Measurements from ENCODE around the gene BCAS3. TPM values are rescaled to one million over a fixed set of nuclear protein-coding genes. Genes with fewer than 3 reads are reported as not detected.

The BCAS3 gene
- total RNA-seq, 4 donors from 2014 or later: 18.2 to 60.6 (median 23.4) TPM

DNA sequence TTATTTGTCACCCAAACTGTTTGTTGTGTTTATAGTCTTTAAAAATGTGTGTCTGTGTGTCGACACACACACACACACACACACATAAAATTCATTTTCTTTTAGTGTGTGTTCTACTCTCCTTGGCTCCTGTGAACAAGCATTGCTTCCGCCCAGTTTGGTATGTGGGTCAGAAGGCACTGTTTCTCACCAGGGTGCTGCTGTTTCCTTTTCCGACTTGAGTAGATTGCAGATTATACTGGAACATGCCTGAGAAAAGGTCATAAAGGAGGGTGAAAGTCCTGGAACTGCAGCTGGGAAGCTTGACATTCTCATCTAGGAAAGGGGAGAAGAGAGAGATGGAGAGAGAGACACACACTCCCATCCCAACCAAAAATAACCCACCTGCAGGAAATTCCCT, 330.3 kb downstream of the BCAS3 start:
- no peak for ATAC-seq
- peak overlapping the region in 2 of 4 donors; percentile 2 to 5 for H3K27ac ChIP-seq
- in situ Hi-C loops (cut with MboI; ENCODE audit: low sequenced_read_pairs in 4 of 4): loop anchor here in 3 of 4 donors (25.0 kb wide), 1 partner anchor 379 kb away; the partner anchor contains the start of gene TBX2 (in 3 of the 3)

DNA sequence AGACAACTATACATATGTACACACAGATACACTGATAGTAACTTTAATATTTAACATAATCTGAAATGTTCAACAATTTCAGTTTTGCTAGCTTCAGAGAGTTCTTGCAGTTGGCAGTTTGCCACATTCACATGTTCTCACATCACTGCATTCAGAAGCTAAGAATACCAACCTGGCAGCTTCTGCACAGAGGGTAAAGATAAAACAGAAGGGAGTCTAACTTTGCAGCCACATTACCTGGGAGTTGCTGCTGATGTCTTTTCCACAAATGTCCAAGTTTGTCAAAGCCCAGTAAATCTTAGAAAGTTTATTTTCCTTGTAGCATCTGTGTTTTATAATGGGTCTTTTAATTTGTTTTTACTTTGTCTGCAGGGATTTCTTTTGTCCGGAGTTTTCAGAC, 332.0 kb downstream of the BCAS3 start:
- H3K27ac ChIP-seq: no peak overlapping the region
- in situ Hi-C loops (cut with MboI; ENCODE audit: low sequenced_read_pairs in 4 of 4) (loop anchor here in 3 of 4 donors (25.0 kb wide), 1 partner anchor 378 kb away; the partner anchor contains the start of gene TBX2 (in 3 of the 3)), intact Hi-C loops (cut with DNase I; ENCODE audit: low total_unique reads) (loop anchor here (5.0 kb wide), 1 partner anchor 198 kb away; no protein-coding TSS in a partner anchor)
- H3K4me1 ChIP-seq: peaks cover 0 to 13% of the 10 kb centered on the region in 2 donors
- ATAC-seq (no peak), DNase-seq (no peak)
- no peaks in the 10 kb centered on the region for H3K36me3 ChIP-seq
- TF ChIP-seq, protein P1, sequence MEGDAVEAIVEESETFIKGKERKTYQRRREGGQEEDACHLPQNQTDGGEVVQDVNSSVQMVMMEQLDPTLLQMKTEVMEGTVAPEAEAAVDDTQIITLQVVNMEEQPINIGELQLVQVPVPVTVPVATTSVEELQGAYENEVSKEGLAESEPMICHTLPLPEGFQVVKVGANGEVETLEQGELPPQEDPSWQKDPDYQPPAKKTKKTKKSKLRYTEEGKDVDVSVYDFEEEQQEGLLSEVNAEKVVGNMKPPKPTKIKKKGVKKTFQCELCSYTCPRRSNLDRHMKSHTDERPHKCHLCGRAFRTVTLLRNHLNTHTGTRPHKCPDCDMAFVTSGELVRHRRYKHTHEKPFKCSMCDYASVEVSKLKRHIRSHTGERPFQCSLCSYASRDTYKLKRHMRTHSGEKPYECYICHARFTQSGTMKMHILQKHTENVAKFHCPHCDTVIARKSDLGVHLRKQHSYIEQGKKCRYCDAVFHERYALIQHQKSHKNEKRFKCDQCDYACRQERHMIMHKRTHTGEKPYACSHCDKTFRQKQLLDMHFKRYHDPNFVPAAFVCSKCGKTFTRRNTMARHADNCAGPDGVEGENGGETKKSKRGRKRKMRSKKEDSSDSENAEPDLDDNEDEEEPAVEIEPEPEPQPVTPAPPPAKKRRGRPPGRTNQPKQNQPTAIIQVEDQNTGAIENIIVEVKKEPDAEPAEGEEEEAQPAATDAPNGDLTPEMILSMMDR (IDR thresholded peaks at IDR 0.05 in 4 of 5, conservative IDR thresholded peaks at IDR 0.05 in 1 of 5): no peak
- no peak for TF ChIP-seq POLR2A (IDR thresholded peaks at IDR 0.05)
- no peaks in the 10 kb centered on the region for H3K27me3 ChIP-seq
- no peaks in the 10 kb centered on the region for H3K9me3 ChIP-seq
- H3K4me3 ChIP-seq: no peak overlapping the region

More for the DNA sequence above, 330.3 kb downstream of the BCAS3 start:
- TF ChIP-seq POLR2A (IDR thresholded peaks at IDR 0.05): no peak
- TF ChIP-seq, protein P1 (IDR thresholded peaks at IDR 0.05 in 4 of 5, conservative IDR thresholded peaks at IDR 0.05 in 1 of 5): no peak
- H3K27me3 ChIP-seq: no peaks in the 10 kb centered on the region
- H3K4me1 ChIP-seq: peaks cover 0 to 13% of the 10 kb centered on the region in 2 donors
- no peaks in the 10 kb centered on the region for H3K9me3 ChIP-seq
- no peak overlapping the region for H3K4me3 ChIP-seq
- no peaks in the 10 kb centered on the region for H3K36me3 ChIP-seq
- intact Hi-C loops (cut with DNase I; ENCODE audit: low total_unique reads): loop anchor here (5.0 kb wide), 1 partner anchor 199 kb away; no protein-coding TSS in a partner anchor
- no peak for DNase-seq

DNA sequence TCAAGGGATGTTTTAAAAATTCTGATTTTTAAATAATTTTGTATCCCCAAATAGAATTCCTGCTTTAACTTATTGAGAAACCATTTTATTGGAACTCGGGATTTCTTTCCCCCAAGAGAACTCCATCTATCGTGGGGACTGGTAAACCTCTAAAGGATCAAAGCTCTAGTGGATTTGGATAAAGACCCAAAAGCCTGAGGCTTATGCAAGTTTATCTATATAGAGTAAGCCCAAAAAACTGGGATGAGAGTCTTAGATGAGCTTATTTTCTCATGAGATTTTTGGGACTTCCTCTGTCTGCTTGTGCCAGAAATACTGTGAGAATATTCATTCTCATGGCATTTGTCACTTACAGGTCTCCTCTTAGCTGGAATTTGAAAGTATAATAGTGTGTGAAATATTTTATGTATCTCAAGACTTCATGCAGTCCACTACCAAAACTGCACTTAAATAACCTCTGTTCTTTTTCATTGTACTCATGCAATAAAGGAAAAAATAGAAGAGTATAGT, 333.1 kb downstream of the BCAS3 start:
- no peaks in the 10 kb centered on the region for H3K27me3 ChIP-seq
- no peak overlapping the region for H3K27ac ChIP-seq
- no peak for DNase-seq
- ATAC-seq: no peak
- peaks cover 0 to 13% of the 10 kb centered on the region in 2 donors for H3K4me1 ChIP-seq
- intact Hi-C loops (cut with DNase I; ENCODE audit: low total_unique reads) (no loop called here), in situ Hi-C loops (cut with MboI; ENCODE audit: low sequenced_read_pairs in 4 of 4) (loop anchor here in 3 of 4 donors (25.0 kb wide), 1 partner anchor 377 kb away; the partner anchor contains the start of gene TBX2 (in 3 of the 3))
- H3K9me3 ChIP-seq: no peaks in the 10 kb centered on the region
- H3K4me3 ChIP-seq: no peak overlapping the region
- no peak for TF ChIP-seq POLR2A (IDR thresholded peaks at IDR 0.05)
- TF ChIP-seq, protein P1 (IDR thresholded peaks at IDR 0.05 in 4 of 5, conservative IDR thresholded peaks at IDR 0.05 in 1 of 5): no peak
- no peaks in the 10 kb centered on the region for H3K36me3 ChIP-seq

DNA sequence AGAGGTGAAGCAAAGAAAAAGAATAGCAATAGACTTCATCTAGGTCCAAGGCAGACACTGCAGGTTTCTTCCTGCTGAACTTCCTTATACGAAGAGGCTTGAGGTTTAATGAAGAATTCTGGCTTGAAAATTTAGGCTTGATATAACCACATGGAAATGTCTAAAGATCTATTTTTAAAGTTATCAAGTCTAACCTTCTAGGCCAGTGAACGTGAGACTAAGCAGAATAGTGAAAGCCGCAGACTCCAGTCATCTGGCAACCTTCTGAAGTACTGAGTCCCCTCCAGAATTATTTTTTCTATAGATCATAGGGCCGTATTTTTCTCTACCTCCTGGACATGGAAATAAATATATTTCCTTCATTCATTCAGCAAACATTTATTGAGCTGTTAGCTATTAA, 333.6 kb downstream of the BCAS3 start:
- Histone ChIP-seq H3K27ac (peak overlapping the region in 1 of 4 donors; percentile 33), H3K4me1 (peaks cover 0 to 13% of the 10 kb centered on the region in 2 donors), H3K9me3 (no peaks in the 10 kb centered on the region), H3K36me3 (no peaks in the 10 kb centered on the region), H3K27me3 (no peaks in the 10 kb centered on the region), H3K4me3 (no peak overlapping the region)
- no peak for TF ChIP-seq POLR2A (IDR thresholded peaks at IDR 0.05)
- TF ChIP-seq, protein P1 (IDR thresholded peaks at IDR 0.05 in 4 of 5, conservative IDR thresholded peaks at IDR 0.05 in 1 of 5): no peak
- intact Hi-C loops (cut with DNase I; ENCODE audit: low total_unique reads) (no loop called here), in situ Hi-C loops (cut with MboI; ENCODE audit: low sequenced_read_pairs in 4 of 4) (loop anchor here in 3 of 4 donors (25.0 kb wide), 1 partner anchor 376 kb away; the partner anchor contains the start of gene TBX2 (in 3 of the 3))
- DNase-seq (no peak), ATAC-seq (no peak)
